Measurements from ENCODE around the gene SESN2. TPM values are rescaled to one million over a fixed set of nuclear protein-coding genes. Genes with fewer than 3 reads are reported as not detected.

The SESN2 gene, protein sequence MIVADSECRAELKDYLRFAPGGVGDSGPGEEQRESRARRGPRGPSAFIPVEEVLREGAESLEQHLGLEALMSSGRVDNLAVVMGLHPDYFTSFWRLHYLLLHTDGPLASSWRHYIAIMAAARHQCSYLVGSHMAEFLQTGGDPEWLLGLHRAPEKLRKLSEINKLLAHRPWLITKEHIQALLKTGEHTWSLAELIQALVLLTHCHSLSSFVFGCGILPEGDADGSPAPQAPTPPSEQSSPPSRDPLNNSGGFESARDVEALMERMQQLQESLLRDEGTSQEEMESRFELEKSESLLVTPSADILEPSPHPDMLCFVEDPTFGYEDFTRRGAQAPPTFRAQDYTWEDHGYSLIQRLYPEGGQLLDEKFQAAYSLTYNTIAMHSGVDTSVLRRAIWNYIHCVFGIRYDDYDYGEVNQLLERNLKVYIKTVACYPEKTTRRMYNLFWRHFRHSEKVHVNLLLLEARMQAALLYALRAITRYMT
- total RNA-seq, result 100 to 1,000 TPM in 1 of 2 donors, 10 to 100 TPM in 1; 85.3 to 101 TPM

DNA sequence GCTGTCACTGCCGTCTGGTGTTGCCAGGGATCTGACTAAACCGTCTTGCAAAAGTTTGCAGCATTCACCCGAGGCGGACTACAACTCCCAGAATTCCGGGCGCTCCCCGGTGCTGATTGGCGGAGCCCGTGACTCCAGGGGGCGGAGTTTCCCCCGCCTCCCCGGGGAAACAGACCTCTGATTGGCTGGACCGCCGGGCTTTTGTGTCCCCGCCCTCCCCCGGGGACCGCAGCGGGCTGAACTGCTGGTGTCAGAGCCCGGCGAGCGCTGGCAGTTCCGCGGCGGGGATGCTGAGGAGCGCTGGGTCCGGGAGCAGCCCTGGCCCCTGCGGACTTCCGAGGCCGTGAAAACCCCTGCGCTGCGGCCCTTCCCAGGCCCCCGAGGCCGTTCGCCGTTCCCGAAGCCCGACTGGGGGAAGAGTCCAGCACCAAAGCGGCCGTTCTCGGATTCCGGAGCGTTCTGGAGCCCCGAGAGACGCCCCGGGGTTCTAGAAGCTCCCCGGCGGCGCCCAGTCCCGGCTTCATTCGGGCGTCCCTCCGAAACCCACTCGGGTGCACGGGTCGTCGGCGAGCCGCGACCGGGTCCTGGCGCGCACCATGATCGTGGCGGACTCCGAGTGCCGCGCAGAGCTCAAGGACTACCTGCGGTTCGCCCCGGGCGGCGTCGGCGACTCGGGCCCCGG is at the start of gene SESN2:
Gene SESN2, plus strand, starts transcription at position 267 of the 682 bp plus-strand sequence. Its CDS starts 330 bp downstream, at position 597.
- Mint-ChIP-seq H3K4me1 (ENCODE audit: low read depth) (peaks cover 69% of the 10 kb centered on the region), H3K27ac (peak within 1 kb of the TSS; percentile 83), H3K9me3 (peaks cover 2% of the 10 kb centered on the region in 2 donors), H3K4me3 (peak within 1 kb of the TSS; percentile 85 to 89), H3K36me3 (ENCODE audit: insufficient read depth in 2 of 2) (peaks cover 12 to 14% of the 10 kb centered on the region in 2 donors), H3K27me3 (ENCODE audit: low read depth) (no peaks in the 10 kb centered on the region)
- ATAC-seq (replicated peaks in 1 of 2) (peak; percentile 91 to 92), DNase-seq (peak; percentile 100)

DNA sequence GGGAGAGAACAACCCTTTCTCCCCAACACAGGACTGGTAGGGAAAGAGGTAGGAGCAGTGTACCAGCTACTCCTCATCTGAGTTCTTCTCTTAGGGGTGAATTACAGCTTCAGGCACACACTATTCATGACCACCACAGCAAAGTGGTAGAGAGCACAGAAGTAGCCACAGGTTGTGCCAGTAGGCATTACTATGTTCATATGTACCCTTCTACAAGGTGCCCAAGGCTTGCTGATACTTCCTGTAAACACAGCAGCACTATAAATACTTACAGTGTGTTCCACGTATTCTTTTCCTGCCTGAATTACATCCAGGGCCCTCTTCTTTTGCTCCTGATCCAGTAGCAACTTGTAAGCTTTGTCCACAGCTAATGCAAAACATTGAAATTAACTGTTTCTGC is 49.6 kb upstream of the SESN2 start:
- Mint-ChIP-seq H3K4me1 (ENCODE audit: low read depth) (no peaks in the 10 kb centered on the region), H3K9me3 (no peaks in the 10 kb centered on the region), H3K27me3 (ENCODE audit: low read depth) (no peaks in the 10 kb centered on the region), H3K27ac (no peak overlapping the region), H3K36me3 (ENCODE audit: insufficient read depth in 2 of 2) (peaks cover 0 to 28% of the 10 kb centered on the region in 2 donors), H3K4me3 (no peak overlapping the region)
- DNase-seq (no peak), ATAC-seq (replicated peaks in 1 of 2) (no peak)

DNA sequence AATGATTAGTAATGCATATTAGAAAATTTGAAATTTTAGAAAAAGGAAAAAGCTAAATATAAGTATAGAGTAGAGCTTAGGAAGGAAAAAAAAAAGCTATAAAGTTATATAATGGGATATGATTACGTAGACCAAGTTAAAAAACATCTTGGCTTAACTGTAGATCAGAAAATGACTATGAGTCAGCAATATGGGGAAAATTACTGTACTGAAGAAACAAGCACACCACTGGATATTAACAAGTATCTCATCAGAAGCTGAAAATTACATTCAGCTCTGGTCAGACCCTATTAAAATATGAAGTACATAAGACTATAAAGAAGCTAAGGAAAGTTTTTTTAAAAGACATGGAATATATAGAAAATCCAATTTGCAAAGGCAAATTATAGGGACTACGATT is 46.0 kb upstream of the SESN2 start:
- peaks cover 0 to 14% of the 10 kb centered on the region in 2 donors for H3K36me3 Mint-ChIP-seq (ENCODE audit: insufficient read depth in 2 of 2)
- no peak overlapping the region for H3K27ac Mint-ChIP-seq
- no peaks in the 10 kb centered on the region for H3K27me3 Mint-ChIP-seq (ENCODE audit: low read depth)
- no peak for DNase-seq
- H3K9me3 Mint-ChIP-seq, result no peaks in the 10 kb centered on the region
- H3K4me1 Mint-ChIP-seq (ENCODE audit: low read depth), result no peaks in the 10 kb centered on the region
- H3K4me3 Mint-ChIP-seq, result no peak overlapping the region
- no peak for ATAC-seq (replicated peaks in 1 of 2)

DNA sequence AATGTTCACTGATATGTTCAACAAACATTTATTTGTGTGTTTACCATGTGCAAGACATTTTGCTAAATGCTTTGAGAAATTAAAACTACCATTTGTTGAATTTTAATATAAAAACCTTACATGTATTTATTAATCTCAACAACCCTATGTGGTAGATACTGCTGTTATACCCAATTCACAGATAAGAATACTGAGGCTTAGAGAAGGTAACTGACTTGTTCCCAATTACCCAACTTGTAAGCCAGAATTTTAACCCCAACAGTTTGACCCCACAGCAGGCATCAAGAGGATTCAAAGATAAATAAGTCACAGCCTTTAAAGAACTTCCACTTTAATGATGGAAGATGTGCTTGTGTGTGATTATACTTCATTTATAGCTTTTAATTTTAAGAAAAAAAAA is 30.2 kb upstream of the SESN2 start:
- ATAC-seq (replicated peaks in 1 of 2) (no peak), DNase-seq (no peak)
- H3K27ac Mint-ChIP-seq, result no peak overlapping the region
- no peak overlapping the region for H3K4me3 Mint-ChIP-seq
- no peaks in the 10 kb centered on the region for H3K9me3 Mint-ChIP-seq
- H3K27me3 Mint-ChIP-seq (ENCODE audit: low read depth), result no peaks in the 10 kb centered on the region
- H3K4me1 Mint-ChIP-seq (ENCODE audit: low read depth), result peaks cover 45% of the 10 kb centered on the region
- H3K36me3 Mint-ChIP-seq (ENCODE audit: insufficient read depth in 2 of 2), result peaks cover 4 to 25% of the 10 kb centered on the region in 2 donors

DNA sequence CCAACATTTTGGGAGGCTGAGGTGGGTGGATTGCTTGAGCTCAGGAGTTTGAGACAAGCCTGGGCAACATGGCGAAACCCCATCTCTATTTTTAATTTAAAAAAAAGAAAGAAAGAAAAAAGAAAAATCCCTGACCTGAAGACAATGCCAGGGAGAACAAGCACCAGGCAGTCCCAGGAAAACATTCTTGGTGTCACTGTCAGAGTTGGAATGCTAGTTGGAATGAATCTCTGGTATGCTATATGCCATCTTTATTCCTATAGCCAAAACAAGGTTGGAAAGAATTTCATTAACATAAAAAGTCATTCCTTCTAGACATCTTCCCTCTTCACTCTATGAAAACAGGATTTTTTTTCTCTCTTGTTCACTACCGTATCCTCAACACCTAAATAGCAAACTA is 29.3 kb upstream of the SESN2 start:
- H3K9me3 Mint-ChIP-seq, result no peaks in the 10 kb centered on the region
- H3K4me3 Mint-ChIP-seq, result no peak overlapping the region
- ATAC-seq (replicated peaks in 1 of 2) (no peak), DNase-seq (no peak)
- no peaks in the 10 kb centered on the region for H3K27me3 Mint-ChIP-seq (ENCODE audit: low read depth)
- H3K4me1 Mint-ChIP-seq (ENCODE audit: low read depth), result peaks cover 49% of the 10 kb centered on the region
- peaks cover 4 to 24% of the 10 kb centered on the region in 2 donors for H3K36me3 Mint-ChIP-seq (ENCODE audit: insufficient read depth in 2 of 2)
- H3K27ac Mint-ChIP-seq, result no peak overlapping the region

DNA sequence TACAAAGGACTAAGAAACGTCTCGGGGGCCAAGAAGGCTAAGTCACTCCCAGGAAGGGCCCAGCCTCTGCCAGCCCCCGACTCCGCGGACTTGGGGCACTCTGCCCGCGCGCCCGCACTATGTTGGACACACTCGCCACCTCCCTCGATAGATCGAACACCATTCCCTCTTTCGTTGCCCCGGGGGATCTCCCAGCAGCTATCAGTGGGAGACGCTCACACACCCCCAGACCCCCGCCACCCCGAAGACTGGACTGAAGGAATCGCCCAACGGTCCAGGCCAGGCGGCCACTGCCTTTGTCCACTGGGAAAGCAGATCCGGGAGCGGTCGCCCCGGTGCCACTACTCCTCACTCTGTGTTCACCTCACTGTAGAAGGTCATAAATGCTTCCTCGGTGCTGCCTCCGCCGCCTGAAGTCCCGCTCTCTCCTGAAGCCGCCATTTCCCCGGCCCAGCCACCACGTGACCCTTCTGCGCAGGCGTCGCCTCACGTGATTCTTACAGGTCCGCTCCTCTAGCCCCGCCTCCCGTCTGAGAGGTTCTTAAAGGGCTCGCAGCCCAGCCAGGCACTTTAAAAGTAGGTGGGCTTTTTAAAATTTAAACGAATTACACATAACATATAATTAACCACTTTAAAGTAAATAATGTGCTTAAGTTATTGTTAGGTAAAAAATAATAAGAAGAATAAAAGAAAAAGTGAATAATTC is 26.6 kb upstream of the SESN2 start, which contains the start of gene DNAJC8:
Gene DNAJC8, minus strand, starts transcription at position 472 of the 706 bp plus-strand sequence. Its CDS starts 31 bp downstream, at position 441.
- ATAC-seq (replicated peaks in 1 of 2) (peak; percentile 74 to 75), DNase-seq (peak; percentile 95 to 98)
- Mint-ChIP-seq H3K36me3 (ENCODE audit: insufficient read depth in 2 of 2) (peaks cover 1 to 12% of the 10 kb centered on the region in 2 donors), H3K4me3 (peak within 1 kb of the TSS; percentile 94 to 100), H3K9me3 (no peaks in the 10 kb centered on the region), H3K4me1 (ENCODE audit: low read depth) (peaks cover 49% of the 10 kb centered on the region), H3K27me3 (ENCODE audit: low read depth) (no peaks in the 10 kb centered on the region), H3K27ac (peak within 1 kb of the TSS; percentile 98)

DNA sequence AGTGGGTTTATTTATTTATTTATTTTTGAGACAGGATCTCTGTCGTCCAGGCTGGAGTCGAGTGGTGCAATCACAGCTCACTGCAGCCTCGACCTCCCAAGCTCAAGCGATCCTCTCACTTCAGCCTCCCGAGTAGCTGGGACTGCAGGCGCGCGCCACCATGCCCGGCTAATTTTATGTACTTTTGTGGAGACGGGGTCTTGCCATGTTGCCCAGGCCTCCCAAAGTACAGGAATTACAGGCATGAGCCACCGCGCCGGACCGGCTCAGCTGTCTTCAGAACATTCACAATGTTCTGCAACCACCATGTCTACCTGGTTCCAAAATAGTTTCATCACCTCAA is 26.1 kb upstream of the SESN2 start:
- Mint-ChIP-seq H3K27me3 (ENCODE audit: low read depth) (no peaks in the 10 kb centered on the region), H3K4me3 (peak overlapping the region; percentile 58 to 100), H3K27ac (peak overlapping the region; percentile 38), H3K36me3 (ENCODE audit: insufficient read depth in 2 of 2) (peaks cover 1 to 12% of the 10 kb centered on the region in 2 donors), H3K4me1 (ENCODE audit: low read depth) (peaks cover 49% of the 10 kb centered on the region), H3K9me3 (no peaks in the 10 kb centered on the region)
- no peak for DNase-seq
- no peak for ATAC-seq (replicated peaks in 1 of 2)

DNA sequence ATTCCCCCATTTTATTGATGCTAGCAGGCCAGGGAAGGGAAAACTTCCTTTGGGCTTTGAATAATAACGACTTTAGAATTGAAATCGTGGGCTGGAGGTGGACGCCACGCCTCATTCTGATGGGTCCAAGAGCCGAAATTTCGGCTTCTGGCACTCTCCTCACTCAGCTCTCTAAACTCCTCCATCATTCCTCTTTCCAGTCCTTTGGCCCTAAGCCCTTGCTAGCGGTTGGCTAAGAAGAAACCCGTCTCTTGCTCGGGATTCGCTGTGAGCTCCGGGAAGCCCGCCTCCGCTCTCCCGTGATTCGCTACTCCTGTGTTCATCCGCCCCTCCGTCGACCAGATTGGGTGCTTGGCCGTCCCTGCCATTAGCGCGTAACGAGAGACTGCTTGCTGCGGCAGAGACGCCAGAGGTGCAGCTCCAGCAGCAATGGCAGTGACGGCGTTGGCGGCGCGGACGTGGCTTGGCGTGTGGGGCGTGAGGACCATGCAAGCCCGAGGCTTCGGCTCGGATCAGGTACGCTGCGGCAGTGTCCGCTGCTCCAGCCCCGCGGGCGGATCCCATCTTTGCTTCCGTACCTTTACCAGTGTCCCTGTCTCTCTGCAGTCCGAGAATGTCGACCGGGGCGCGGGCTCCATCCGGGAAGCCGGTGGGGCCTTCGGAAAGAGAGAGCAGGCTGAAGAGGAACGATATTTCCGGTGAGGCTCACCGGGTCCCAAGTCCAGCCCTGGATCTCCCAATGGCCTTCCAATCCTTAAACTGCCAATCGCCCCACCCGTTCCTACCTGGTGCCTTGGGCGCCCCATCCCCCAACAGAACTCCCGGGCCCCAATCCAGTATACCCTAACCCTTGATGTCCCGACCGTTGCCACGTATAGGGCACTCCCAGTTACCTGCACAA is 23.3 kb upstream of the SESN2 start, which contains the start of gene ATP5IF1:
Gene ATP5IF1, plus strand, starts transcription at position 370 of the 901 bp plus-strand sequence. Its CDS starts 60 bp downstream, at position 430.
- peaks cover 3% of the 10 kb centered on the region in 2 donors for H3K36me3 Mint-ChIP-seq (ENCODE audit: insufficient read depth in 2 of 2)
- ATAC-seq (replicated peaks in 1 of 2) (peak; percentile 95), DNase-seq (peak; percentile 95 to 98)
- no peaks in the 10 kb centered on the region for H3K27me3 Mint-ChIP-seq (ENCODE audit: low read depth)
- no peaks in the 10 kb centered on the region for H3K9me3 Mint-ChIP-seq
- H3K4me1 Mint-ChIP-seq (ENCODE audit: low read depth), result peaks cover 41% of the 10 kb centered on the region
- H3K27ac Mint-ChIP-seq, result no peak within 1 kb of the TSS
- H3K4me3 Mint-ChIP-seq, result no peak within 1 kb of the TSS

DNA sequence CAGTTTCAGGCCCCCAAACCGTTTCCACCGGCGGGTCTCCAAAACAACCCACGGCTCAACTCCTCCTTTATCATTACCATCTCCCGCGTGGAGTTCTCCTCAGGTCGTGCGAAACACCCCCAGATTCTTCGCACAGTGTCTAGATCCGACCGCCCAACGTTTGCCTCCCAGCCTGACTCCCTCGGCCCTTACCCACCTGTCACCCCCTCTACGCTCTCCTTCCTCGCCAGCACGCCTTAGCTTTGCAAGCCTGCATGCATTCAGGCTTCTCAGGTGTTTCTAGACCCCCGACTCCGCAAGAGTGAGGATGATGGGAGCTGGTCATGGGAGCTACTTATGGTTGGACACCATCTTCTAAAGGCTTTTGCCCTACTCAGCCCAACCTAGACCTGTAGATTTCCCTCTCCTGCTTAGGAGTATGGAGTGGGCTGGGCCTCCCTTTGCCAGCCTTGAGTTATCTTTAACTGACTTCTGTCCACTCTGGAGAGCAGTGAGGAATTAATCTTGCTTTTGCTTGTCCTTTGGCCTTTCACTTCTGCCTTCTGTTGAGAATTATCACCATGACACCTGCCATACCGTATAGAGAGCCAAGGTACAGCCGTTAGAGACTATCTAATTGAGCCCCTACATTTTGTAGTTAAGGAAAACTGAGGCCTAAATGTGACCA is 22.5 kb upstream of the SESN2 start:
- Mint-ChIP-seq H3K27ac (no peak overlapping the region), H3K9me3 (no peaks in the 10 kb centered on the region), H3K4me3 (no peak overlapping the region), H3K36me3 (ENCODE audit: insufficient read depth in 2 of 2) (peaks cover 3% of the 10 kb centered on the region in 2 donors), H3K27me3 (ENCODE audit: low read depth) (no peaks in the 10 kb centered on the region), H3K4me1 (ENCODE audit: low read depth) (peaks cover 35% of the 10 kb centered on the region)
- DNase-seq (peak in 1 of 2 donors; percentile 14), ATAC-seq (replicated peaks in 1 of 2) (no peak)

DNA sequence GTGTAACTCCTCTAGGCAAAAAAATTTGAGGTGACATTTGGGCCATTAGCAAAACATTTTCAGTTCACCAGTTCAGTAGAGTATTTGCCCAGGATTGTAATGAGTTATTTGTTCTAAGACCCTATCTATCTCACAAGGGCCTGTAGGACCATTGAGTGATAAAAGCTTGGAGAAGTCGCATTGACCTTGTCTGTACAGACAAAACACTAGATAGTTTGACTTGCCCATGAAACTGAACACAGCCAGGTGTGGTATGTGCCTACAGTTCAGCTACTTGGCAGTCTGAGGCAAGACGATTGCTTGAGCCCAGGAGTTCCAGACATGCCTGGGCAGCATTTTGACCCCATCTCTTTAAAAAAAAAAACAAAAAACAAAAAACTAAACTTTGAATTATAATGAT is 20.3 kb upstream of the SESN2 start:
- Mint-ChIP-seq H3K4me1 (ENCODE audit: low read depth) (peaks cover 29% of the 10 kb centered on the region), H3K36me3 (ENCODE audit: insufficient read depth in 2 of 2) (peaks cover 0 to 1% of the 10 kb centered on the region in 2 donors), H3K9me3 (no peaks in the 10 kb centered on the region), H3K4me3 (no peak overlapping the region), H3K27ac (no peak overlapping the region), H3K27me3 (ENCODE audit: low read depth) (no peaks in the 10 kb centered on the region)
- ATAC-seq (replicated peaks in 1 of 2) (no peak), DNase-seq (no peak)

DNA sequence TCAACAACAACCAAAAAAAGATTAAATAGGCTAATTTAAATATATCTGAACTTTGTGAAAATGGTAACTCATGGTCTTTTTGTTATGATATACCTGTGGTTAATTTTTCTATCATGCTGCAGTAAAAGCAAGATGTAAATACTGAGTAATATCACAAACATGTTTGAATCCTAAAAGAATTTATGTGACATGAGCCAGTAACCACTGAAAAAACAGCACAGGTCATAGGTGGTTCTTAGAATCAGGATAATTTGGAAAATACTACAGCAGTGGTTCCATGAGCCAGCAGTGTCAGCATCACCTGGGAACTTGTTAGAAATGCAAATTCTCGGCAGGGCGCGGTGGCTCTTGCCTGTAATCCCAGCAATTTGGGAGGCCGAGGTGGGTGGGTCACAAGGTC is 19.3 kb upstream of the SESN2 start:
- no peak overlapping the region for H3K4me3 Mint-ChIP-seq
- ATAC-seq (replicated peaks in 1 of 2), result no peak
- no peaks in the 10 kb centered on the region for H3K27me3 Mint-ChIP-seq (ENCODE audit: low read depth)
- no peak overlapping the region for H3K27ac Mint-ChIP-seq
- no peak for DNase-seq
- H3K4me1 Mint-ChIP-seq (ENCODE audit: low read depth), result peaks cover 34% of the 10 kb centered on the region
- peaks cover 0 to 1% of the 10 kb centered on the region in 2 donors for H3K36me3 Mint-ChIP-seq (ENCODE audit: insufficient read depth in 2 of 2)
- H3K9me3 Mint-ChIP-seq, result no peaks in the 10 kb centered on the region
